Measurements from ENCODE around the gene WDR54. TPM values are rescaled to one million over a fixed set of nuclear protein-coding genes. Genes with fewer than 3 reads are reported as not detected.
A peak's percentile ranks its signal among the peaks of the same experiment; 100 is the strongest.

The WDR54 gene
- polyA plus RNA-seq, 3 donors = 7.1 to 11.7 (median 7.9) TPM

DNA sequence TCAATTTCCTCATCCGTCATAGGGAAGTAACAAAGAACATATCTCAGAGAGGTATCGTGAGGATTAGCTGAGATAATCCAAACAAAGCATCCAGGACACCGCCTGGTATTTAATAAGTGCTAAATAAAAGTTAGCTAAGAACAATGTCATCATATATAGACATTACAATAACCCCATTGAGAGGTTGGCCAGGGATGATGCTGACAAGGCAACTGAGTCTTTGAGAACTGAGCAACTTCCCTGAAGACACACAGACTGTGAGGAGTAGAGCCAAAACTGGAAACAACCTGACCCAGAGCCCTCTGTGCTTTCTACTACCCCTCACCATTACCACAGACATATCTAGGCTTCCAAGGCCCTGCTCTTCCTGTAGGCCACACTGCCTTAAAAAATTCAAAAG, 39.8 kb upstream of the WDR54 start:
- intact Hi-C loops (cut with micrococcal nuclease) = no loop called here
- no CpG with 5 or more reads among the region's 3 CpGs for WGBS (ENCODE audit: insufficient coverage)
- DNase-seq = no peak
- Histone ChIP-seq H3K9me3 (replicated peaks in 1 of 2; ENCODE audit: control insufficient read depth in 1 of 2, insufficient read depth in 1 of 2, low read length in 2 of 2) (no peaks in the 10 kb centered on the region), H3K4me2 (replicated peaks; ENCODE audit: extremely low read depth, low read length, poor library complexity, severe bottlenecking) (no peak overlapping the region), H4K20me1 (ENCODE audit: insufficient read depth, low read length) (peaks cover 77% of the 10 kb centered on the region), H3K4me3 (replicated peaks in 1 of 3; ENCODE audit: low read depth in 2 of 3, low read length in 3 of 3) (no peak overlapping the region), H3K27ac (ENCODE audit: low read depth in 1 of 2, low read length in 2 of 2) (no peak overlapping the region), H3K36me3 (replicated peaks in 1 of 2; ENCODE audit: control insufficient read depth in 1 of 2, insufficient read depth in 2 of 2, low read length in 2 of 2) (peaks cover 16 to 49% of the 10 kb centered on the region in 2 donors), H3K79me2 (ENCODE audit: insufficient read depth, low read length) (peaks cover 51% of the 10 kb centered on the region), H3K9ac (ENCODE audit: insufficient read depth, low read length, poor library complexity, severe bottlenecking) (no peak overlapping the region), H3K4me1 (ENCODE audit: control insufficient read depth in 1 of 2, insufficient read depth in 2 of 2, low read length in 2 of 2) (peaks cover 0 to 3% of the 10 kb centered on the region in 2 donors), H2AFZ (ENCODE audit: insufficient read depth, low read depth, low read length, poor library complexity, severe bottlenecking) (no peak overlapping the region), H3K27me3 (ENCODE audit: control insufficient read depth in 2 of 2, insufficient read depth in 2 of 2, low read length in 2 of 2) (no peaks in the 10 kb centered on the region)
- no peaks in the 10 kb centered on the region for H3K9me3 Mint-ChIP-seq
- no peak overlapping the region for H3K27ac Mint-ChIP-seq
- TF ChIP-seq CTCF (IDR thresholded peaks at IDR 0.05) = no peak
- no peaks in the 10 kb centered on the region for H3K27me3 Mint-ChIP-seq (ENCODE audit: low read depth in 3 of 3)
- H3K36me3 Mint-ChIP-seq = peaks cover 26 to 41% of the 10 kb centered on the region in 2 donors
- H3K4me1 Mint-ChIP-seq = peaks cover 16% of the 10 kb centered on the region
- H3K4me3 Mint-ChIP-seq = no peak overlapping the region

- peaks cover 87% of the 10 kb centered on the region for H4K20me1 ChIP-seq (ENCODE audit: insufficient read depth, low read length)
- H3K4me1 ChIP-seq (ENCODE audit: control insufficient read depth in 1 of 2, insufficient read depth in 2 of 2, low read length in 2 of 2) = peaks cover 0 to 3% of the 10 kb centered on the region in 2 donors
- Mint-ChIP-seq H3K27me3 (ENCODE audit: low read depth in 3 of 3) (no peaks in the 10 kb centered on the region), H3K36me3 (peaks cover 11 to 27% of the 10 kb centered on the region in 2 donors), H3K4me1 (peaks cover 16% of the 10 kb centered on the region), H3K27ac (peak overlapping the region in 3 of 7 donors; percentile 6 to 37 (median 11)), H3K9me3 (no peaks in the 10 kb centered on the region), H3K4me3 (no peak overlapping the region)
- no peak for DNase-seq
- H3K36me3 ChIP-seq (replicated peaks in 1 of 2; ENCODE audit: control insufficient read depth in 1 of 2, insufficient read depth in 2 of 2, low read length in 2 of 2) = peaks cover 4 to 34% of the 10 kb centered on the region in 2 donors
- no peaks in the 10 kb centered on the region for H3K9me3 ChIP-seq (replicated peaks in 1 of 2; ENCODE audit: control insufficient read depth in 1 of 2, insufficient read depth in 1 of 2, low read length in 2 of 2)
- H3K27ac ChIP-seq (ENCODE audit: low read depth in 1 of 2, low read length in 2 of 2) = no peak overlapping the region
- intact Hi-C loops (cut with micrococcal nuclease) = no loop called here
- no peak overlapping the region for H3K4me2 ChIP-seq (replicated peaks; ENCODE audit: extremely low read depth, low read length, poor library complexity, severe bottlenecking)
- no peak overlapping the region for H3K4me3 ChIP-seq (replicated peaks in 1 of 3; ENCODE audit: low read depth in 2 of 3, low read length in 3 of 3)
- H3K79me2 ChIP-seq (ENCODE audit: insufficient read depth, low read length) = peaks cover 66% of the 10 kb centered on the region
- no peak overlapping the region for H3K9ac ChIP-seq (ENCODE audit: insufficient read depth, low read length, poor library complexity, severe bottlenecking)
- H3K27me3 ChIP-seq (ENCODE audit: control insufficient read depth in 2 of 2, insufficient read depth in 2 of 2, low read length in 2 of 2) = no peaks in the 10 kb centered on the region
- no peak for TF ChIP-seq CTCF (IDR thresholded peaks at IDR 0.05)
- no peak overlapping the region for H2AFZ ChIP-seq (ENCODE audit: insufficient read depth, low read depth, low read length, poor library complexity, severe bottlenecking)
- WGBS (ENCODE audit: insufficient coverage) = no CpG with 5 or more reads among the region's 1 CpG
These were observed 38.3 kb upstream of the WDR54 start for GRCh38 chr2:74383254-74383653.

Data from CD14-positive monocyte (primary cell).